SK-N-SH (cell line): ENCODE data around the gene STARD3. TPM values are rescaled to one million over a fixed set of nuclear protein-coding genes. Genes with fewer than 3 reads are reported as not detected.
A peak's percentile ranks its signal among the peaks of the same experiment; 100 is the strongest.

Experiments used
- CTCF ChIA-PET: fragments of 300-600, 350-600 bp; formaldehyde crosslinking; extraction: SDS; loops from one replicate; lab custom pipeline; 2021; lab: Yijun Ruan, JAX
- POLR2A ChIA-PET: fragments of 350-600 bp; sonication (Branson Sonifier 250); formaldehyde crosslinking; extraction: SDS; loops from one replicate; lab custom pipeline; 2020; ENCODE audit warnings: antibody characterized with exemption, inconsistent platforms; lab: Yijun Ruan, JAX
- DNase-seq: peaks from one replicate; pipeline ENCODE4 v3.0.0; 2012
- H2AFZ ChIP-seq: fragments of 200-600 bp; sonication (generic); 2 replicates; pipeline ENCODE4 v1.8.1; 2016; ENCODE audit warnings: antibody characterized with exemption, mild to moderate bottlenecking, low read depth
- H3F3A ChIP-seq: fragments of 200-600 bp; sonication (generic); replicated peaks from 2 replicates; pipeline ENCODE3; 2016; ENCODE audit warnings: antibody characterized with exemption, mild to moderate bottlenecking; ENCODE audit not compliant: insufficient read depth
- H3K27ac ChIP-seq, 2 experiments: fragments of 200-500 bp in 1 of 2; fragments of 200-600 bp in 1 of 2; sonication (Bioruptor generic) in 1 of 2; sonication (generic), shearing (Covaris generic) in 1 of 2; 2 replicates each; pipeline versions ENCODE4 v1.5.1 to v1.6.1; 2014 to 2016; ENCODE audit warnings: low read depth in 2 of 2, inconsistent platforms in 1 of 2, low read length in 1 of 2, mild to moderate bottlenecking in 1 of 2, mixed read lengths in 1 of 2
- H3K27me3 ChIP-seq: fragments of 200-600 bp; sonication (generic), shearing (Covaris generic); 2 replicates; pipeline ENCODE4 v1.6.1; 2016; ENCODE audit warnings: mixed run types; ENCODE audit not compliant: insufficient read depth
- H3K36me3 ChIP-seq, 2 experiments: fragments of 200-500 bp in 1 of 2; fragments of 200-600 bp in 1 of 2; sonication (Bioruptor generic) in 1 of 2; sonication (generic) in 1 of 2; replicated peaks in 1 of 2; 2 replicates each; pipeline versions ENCODE3 to v1.5.1; 2014 to 2016; ENCODE audit warnings: low read length in 1 of 2, mild to moderate bottlenecking in 1 of 2; ENCODE audit not compliant: insufficient read depth in 2 of 2, control insufficient read depth in 1 of 2
- H3K4me1 ChIP-seq, 2 experiments: fragments of 200-500 bp in 1 of 2; fragments of 200-600 bp in 1 of 2; sonication (Bioruptor generic) in 1 of 2; sonication (generic), shearing (Covaris generic) in 1 of 2; 2 replicates each; pipeline versions ENCODE4 v1.5.1 to v1.6.1; 2014 to 2016; ENCODE audit warnings: low read depth in 1 of 2, low read length in 1 of 2, mixed run types in 1 of 2; ENCODE audit not compliant: insufficient read depth in 2 of 2, control insufficient read depth in 1 of 2
- H3K4me2 ChIP-seq: fragments of 200-600 bp; sonication (generic), shearing (Covaris generic); 2 replicates; pipeline ENCODE4 v1.6.1; 2017; ENCODE audit warnings: mixed run types
- H3K4me3 ChIP-seq, 2 experiments: fragments of 200-500 bp in 1 of 2; fragments of 200-600 bp in 1 of 2; sonication (Bioruptor generic) in 1 of 2; sonication (generic), shearing (Covaris generic) in 1 of 2; 2 replicates each; pipeline versions ENCODE4 v1.5.1 to v1.8.1; 2014 to 2016; ENCODE audit warnings: low read depth in 2 of 2, inconsistent platforms in 1 of 2, low read length in 1 of 2, mild to moderate bottlenecking in 1 of 2, mixed read lengths in 1 of 2, moderate library complexity in 1 of 2
- H3K79me2 ChIP-seq: fragments of 200-600 bp; sonication (generic); 2 replicates; pipeline ENCODE4 v1.8.1; 2017; ENCODE audit warnings: mild to moderate bottlenecking; ENCODE audit not compliant: insufficient read depth
- H3K9ac ChIP-seq: fragments of 200-600 bp; sonication (generic); 2 replicates; pipeline ENCODE4 v1.6.1; 2017; ENCODE audit warnings: mixed run types
- H3K9me2 ChIP-seq: fragments of 200-600 bp; sonication (generic); 2 replicates; pipeline ENCODE4 v1.6.1; 2017; ENCODE audit warnings: mixed run types
- H3K9me3 ChIP-seq: fragments of 200-600 bp; sonication (generic); 2 replicates; pipeline ENCODE4 v1.6.1; 2017; ENCODE audit warnings: mixed run types, mild to moderate bottlenecking, moderate library complexity
- H4K20me1 ChIP-seq: fragments of 200-600 bp; sonication (generic); 2 replicates; pipeline ENCODE4 v1.6.1; 2017; ENCODE audit warnings: mild to moderate bottlenecking, mixed run types; ENCODE audit not compliant: insufficient read depth
- FOSL2 ChIP-seq: IDR thresholded peaks from 2 replicates; pipeline ENCODE4 v1.4.0; 2012; ENCODE audit warnings: low read depth, mild to moderate bottlenecking, moderate library complexity, borderline replicate concordance
- GATA2 ChIP-seq: sonication (generic); formaldehyde crosslinking; IDR thresholded peaks from 2 replicates; pipeline ENCODE4 v1.5.0; 2020; ENCODE audit warnings: mild to moderate bottlenecking, missing genetic modification reagents
- JUND ChIP-seq: IDR thresholded peaks from 2 replicates; pipeline ENCODE4 v1.4.0; 2012
- MEF2A ChIP-seq: IDR thresholded peaks from 2 replicates; pipeline ENCODE4 v1.4.0; 2012; ENCODE audit warnings: low read depth, borderline replicate concordance
- MXI1 ChIP-seq: IDR thresholded peaks from 2 replicates; pipeline ENCODE4 v1.6.1; 2012; ENCODE audit warnings: mild to moderate bottlenecking, low read depth, low read length, improper control_type of control experiment
- NFIC ChIP-seq: IDR thresholded peaks from 2 replicates; pipeline ENCODE4 v1.4.0; 2012; ENCODE audit warnings: borderline replicate concordance
- RAD21 ChIP-seq: IDR thresholded peaks from 2 replicates; pipeline ENCODE4 v1.6.1; 2012; ENCODE audit warnings: mild to moderate bottlenecking, low read length
- SMC3 ChIP-seq: IDR thresholded peaks from 2 replicates; pipeline ENCODE4 v1.6.1; 2012; ENCODE audit warnings: low read depth, low read length, improper control_type of control experiment
- TAF1 ChIP-seq: IDR thresholded peaks from 2 replicates; pipeline ENCODE4 v1.6.1; 2012; ENCODE audit warnings: low read depth, mild to moderate bottlenecking, low read length, moderate library complexity, borderline replicate concordance
- ZBTB33 ChIP-seq: IDR thresholded peaks from 2 replicates; pipeline ENCODE4 v1.4.0; 2012; ENCODE audit warnings: low read depth, borderline replicate concordance
- WGBS: methylation state at CpG from one replicate; pipeline ENCODE4 v1.1.6; 2017; ENCODE audit warnings: low lambda C conversion rate; 5-methylcytosine and 5-hydroxymethylcytosine counted together
- polyA plus RNA-seq, 3 experiments: library from polyadenylated mRNA; depleted of rRNA; stranded (reverse); fragments of >200 nt; gene quantifications; 2 replicates each; pipeline ENCODE4 v1.2.3, GENCODE V29; 2012
- TF ChIP-seq, protein P1 (sequence below): fragments of 150-350 bp; IDR thresholded peaks from 2 replicates; pipeline ENCODE4 v1.6.1; 2016; ENCODE audit warnings: mild to moderate bottlenecking, low read depth, low read length
- TF ChIP-seq, protein P2 (sequence below): IDR thresholded peaks from 2 replicates; pipeline ENCODE4; 2012
- TF ChIP-seq, protein P3 (sequence below): IDR thresholded peaks from 2 replicates; pipeline ENCODE4 v1.6.1; 2012; ENCODE audit warnings: mild to moderate bottlenecking, low read depth, low read length, moderate library complexity

The STARD3 gene
- polyA plus RNA-seq, 1 of the 3 experiments (the other 2 are of a cell fraction): 76.8 TPM

DNA sequence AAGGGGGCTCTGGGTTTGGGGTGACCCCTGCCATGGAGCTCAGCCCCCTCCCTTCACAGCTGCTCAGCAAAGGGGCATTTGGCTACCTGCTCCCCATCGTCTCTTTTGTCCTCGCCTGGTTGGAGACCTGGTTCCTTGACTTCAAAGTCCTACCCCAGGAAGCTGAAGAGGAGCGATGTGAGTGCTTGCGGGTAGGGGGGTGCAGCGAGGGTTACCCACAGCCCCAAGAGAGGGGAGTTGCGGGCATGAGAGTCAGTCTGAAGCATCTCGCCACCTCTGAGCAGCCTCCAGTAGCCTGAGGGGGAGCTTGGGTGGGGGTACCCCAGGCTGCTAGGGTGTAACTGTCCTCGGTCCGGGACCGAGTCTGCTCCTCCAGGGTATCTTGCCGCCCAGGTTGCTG, 21.4 kb downstream of the STARD3 start (continued):
- TF ChIP-seq MEF2A (no peak), ZBTB33 (no peak), JUND (no peak)

GRCh38 chr17:39658760-39659159, 21.8 kb downstream of the STARD3 start:
- no peaks in the 10 kb centered on the region for H3K79me2 ChIP-seq
- H3F3A ChIP-seq: no peaks in the 10 kb centered on the region
- TF ChIP-seq MEF2A: no peak
- TF ChIP-seq RAD21: no peak
- no peak for TF ChIP-seq NFIC
- no peak for TF ChIP-seq GATA2 (CRISPR knock-in tag)
- TF ChIP-seq, protein P1, sequence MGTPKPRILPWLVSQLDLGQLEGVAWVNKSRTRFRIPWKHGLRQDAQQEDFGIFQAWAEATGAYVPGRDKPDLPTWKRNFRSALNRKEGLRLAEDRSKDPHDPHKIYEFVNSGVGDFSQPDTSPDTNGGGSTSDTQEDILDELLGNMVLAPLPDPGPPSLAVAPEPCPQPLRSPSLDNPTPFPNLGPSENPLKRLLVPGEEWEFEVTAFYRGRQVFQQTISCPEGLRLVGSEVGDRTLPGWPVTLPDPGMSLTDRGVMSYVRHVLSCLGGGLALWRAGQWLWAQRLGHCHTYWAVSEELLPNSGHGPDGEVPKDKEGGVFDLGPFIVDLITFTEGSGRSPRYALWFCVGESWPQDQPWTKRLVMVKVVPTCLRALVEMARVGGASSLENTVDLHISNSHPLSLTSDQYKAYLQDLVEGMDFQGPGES: no peak
- no peaks in the 10 kb centered on the region; a peak in 1 of 4 replicates for H3K4me1 ChIP-seq
- H3K9me2 ChIP-seq: no peaks in the 10 kb centered on the region
- no peaks in the 10 kb centered on the region for H3K27me3 ChIP-seq
- H3K9ac ChIP-seq: no peak overlapping the region
- H3K27ac ChIP-seq: no peak overlapping the region
- no peak overlapping the region for H2AFZ ChIP-seq
- H3K36me3 ChIP-seq: peaks cover 0 to 40% of the 10 kb centered on the region in 2 experiments
- H3K9me3 ChIP-seq: no peaks in the 10 kb centered on the region
- no peak for DNase-seq
- WGBS: 97% methylated on average over 3 of the region's 3 CpGs
- no peak overlapping the region for H3K4me2 ChIP-seq
- H4K20me1 ChIP-seq: peaks cover 7% of the 10 kb centered on the region; the same call in 1 of the 2 replicates
- no peak overlapping the region for H3K4me3 ChIP-seq
- ChIA-PET CTCF (interaction anchor here (1.0 to 2.5 kb wide), 3 partner anchors 10 to 37 kb away, joined by 4 to 9 read pairs (median 4); partner anchors contain the start of gene PNMT), POLR2A (no interaction called here)

DNA sequence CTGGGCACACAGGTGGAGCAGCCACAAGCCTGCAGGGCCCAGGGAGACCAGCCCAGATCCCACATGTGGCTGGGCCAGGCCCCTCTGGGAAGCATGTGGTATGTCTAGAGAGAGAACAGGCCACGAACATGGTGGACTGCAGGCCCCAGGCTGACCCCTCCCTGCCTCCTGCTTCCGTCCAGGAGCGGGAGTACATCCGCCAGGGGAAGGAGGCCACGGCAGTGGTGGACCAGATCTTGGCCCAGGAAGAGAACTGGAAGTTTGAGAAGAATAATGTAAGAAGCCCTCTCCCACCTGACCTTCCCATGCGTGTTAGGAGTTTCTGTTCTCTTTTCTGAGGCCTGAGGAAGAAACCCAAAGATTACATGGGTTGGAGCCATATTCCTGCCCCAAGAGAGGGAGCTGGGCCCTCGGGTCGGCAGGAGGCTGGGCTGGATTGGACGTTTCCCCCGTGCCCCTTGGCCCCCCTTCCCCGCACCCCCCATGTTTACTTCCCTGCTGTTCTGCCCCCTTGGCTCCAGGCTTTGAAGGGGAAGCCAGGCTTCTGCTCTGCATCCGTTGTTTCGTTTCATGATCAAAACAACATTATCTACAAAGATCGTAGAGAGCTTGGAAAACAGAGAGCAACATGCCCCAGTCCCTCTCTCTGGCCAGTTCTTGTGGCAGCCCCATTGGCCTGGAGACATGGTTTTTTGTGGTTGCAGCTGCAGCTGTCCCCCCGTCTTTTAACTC, 22.5 kb downstream of the STARD3 start:
- WGBS: 94% methylated on average over 11 of the region's 15 CpGs
- Histone ChIP-seq H4K20me1 (peaks cover 3% of the 10 kb centered on the region; the same call in 1 of the 2 replicates), H3K9ac (no peak overlapping the region), H3K9me3 (no peaks in the 10 kb centered on the region), H3K4me3 (no peak overlapping the region), H3K9me2 (no peaks in the 10 kb centered on the region), H3K79me2 (no peaks in the 10 kb centered on the region), H3K36me3 (peaks cover 0 to 40% of the 10 kb centered on the region in 2 experiments)
- CTCF ChIA-PET: interaction anchor here (1.0 kb wide), 1 partner anchor 38 kb away, joined by 7 read pairs; no protein-coding TSS in a partner anchor
- DNase-seq: no peak
- POLR2A ChIA-PET: interaction anchor here (0.8 kb wide), 1 partner anchor 10 kb away, joined by 4 read pairs; no protein-coding TSS in a partner anchor
- TF ChIP-seq JUND (no peak), GATA2 (CRISPR knock-in tag) (no peak), TAF1 (no peak), FOSL2 (no peak), MXI1 (no peak), SMC3 (no peak), MEF2A (no peak)
- TF ChIP-seq, protein P2, sequence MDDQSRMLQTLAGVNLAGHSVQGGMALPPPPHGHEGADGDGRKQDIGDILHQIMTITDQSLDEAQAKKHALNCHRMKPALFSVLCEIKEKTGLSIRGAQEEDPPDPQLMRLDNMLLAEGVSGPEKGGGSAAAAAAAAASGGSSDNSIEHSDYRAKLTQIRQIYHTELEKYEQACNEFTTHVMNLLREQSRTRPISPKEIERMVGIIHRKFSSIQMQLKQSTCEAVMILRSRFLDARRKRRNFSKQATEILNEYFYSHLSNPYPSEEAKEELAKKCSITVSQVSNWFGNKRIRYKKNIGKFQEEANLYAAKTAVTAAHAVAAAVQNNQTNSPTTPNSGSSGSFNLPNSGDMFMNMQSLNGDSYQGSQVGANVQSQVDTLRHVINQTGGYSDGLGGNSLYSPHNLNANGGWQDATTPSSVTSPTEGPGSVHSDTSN: no peak
- TF ChIP-seq, protein P3, sequence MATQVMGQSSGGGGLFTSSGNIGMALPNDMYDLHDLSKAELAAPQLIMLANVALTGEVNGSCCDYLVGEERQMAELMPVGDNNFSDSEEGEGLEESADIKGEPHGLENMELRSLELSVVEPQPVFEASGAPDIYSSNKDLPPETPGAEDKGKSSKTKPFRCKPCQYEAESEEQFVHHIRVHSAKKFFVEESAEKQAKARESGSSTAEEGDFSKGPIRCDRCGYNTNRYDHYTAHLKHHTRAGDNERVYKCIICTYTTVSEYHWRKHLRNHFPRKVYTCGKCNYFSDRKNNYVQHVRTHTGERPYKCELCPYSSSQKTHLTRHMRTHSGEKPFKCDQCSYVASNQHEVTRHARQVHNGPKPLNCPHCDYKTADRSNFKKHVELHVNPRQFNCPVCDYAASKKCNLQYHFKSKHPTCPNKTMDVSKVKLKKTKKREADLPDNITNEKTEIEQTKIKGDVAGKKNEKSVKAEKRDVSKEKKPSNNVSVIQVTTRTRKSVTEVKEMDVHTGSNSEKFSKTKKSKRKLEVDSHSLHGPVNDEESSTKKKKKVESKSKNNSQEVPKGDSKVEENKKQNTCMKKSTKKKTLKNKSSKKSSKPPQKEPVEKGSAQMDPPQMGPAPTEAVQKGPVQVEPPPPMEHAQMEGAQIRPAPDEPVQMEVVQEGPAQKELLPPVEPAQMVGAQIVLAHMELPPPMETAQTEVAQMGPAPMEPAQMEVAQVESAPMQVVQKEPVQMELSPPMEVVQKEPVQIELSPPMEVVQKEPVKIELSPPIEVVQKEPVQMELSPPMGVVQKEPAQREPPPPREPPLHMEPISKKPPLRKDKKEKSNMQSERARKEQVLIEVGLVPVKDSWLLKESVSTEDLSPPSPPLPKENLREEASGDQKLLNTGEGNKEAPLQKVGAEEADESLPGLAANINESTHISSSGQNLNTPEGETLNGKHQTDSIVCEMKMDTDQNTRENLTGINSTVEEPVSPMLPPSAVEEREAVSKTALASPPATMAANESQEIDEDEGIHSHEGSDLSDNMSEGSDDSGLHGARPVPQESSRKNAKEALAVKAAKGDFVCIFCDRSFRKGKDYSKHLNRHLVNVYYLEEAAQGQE: no peak
- TF ChIP-seq, all 33 proteins: peak for 0
- no peaks in the 10 kb centered on the region for H3F3A ChIP-seq
- no peak overlapping the region for H2AFZ ChIP-seq
- H3K4me1 ChIP-seq: no peaks in the 10 kb centered on the region; a peak in 1 of 4 replicates
- H3K27me3 ChIP-seq: no peaks in the 10 kb centered on the region
- no peak overlapping the region for H3K4me2 ChIP-seq
- peak overlapping the region in 1 of 2 experiments; percentile 22; a peak in 1 of 4 replicates for H3K27ac ChIP-seq
